Heart left ventricle (tissue), 13 donors: ENCODE measurements around the gene SELENOM.

ENCODE experiments used
- CTCF ChIP-seq, 12 donors: fragments of 200-600 bp; sonication (generic) in 4 of 12; IDR thresholded peaks; one replicate each; pipeline versions ENCODE4 v1.5.0 to v1.8.0; 2018 to 2022; ENCODE audit warnings: antibody characterized with exemption in 12 of 12, mild to moderate bottlenecking in 5 of 12
- POLR2A ChIP-seq, 2 donors: fragments of 450-650 bp; IDR thresholded peaks; one replicate each; pipeline ENCODE4 v1.6.1; 2017; ENCODE audit warnings: antibody characterized with exemption in 2 of 2, mild to moderate bottlenecking in 2 of 2, moderate library complexity in 2 of 2
- donor health status: ischemic (EF 13 %, LVEDD 7.1; RV severe dilation, severe dysfunction).
- donor health status: DM: no; HTN: yes; CAD: no.
- donor health status: DM: no; HTN: no; CAD: no.
- donor health status: ischemic (EF 25% LVEDD 6.9; RV normal size, moderate dysfunction).
- donor health status: ischemic (EF 25% LVEDD 5.7; RV mildly dilated, moderate dysfunction).
- donor health status: ischemic (EF 35%, LVEDD 5.7; RV mildly dilated, moderate dysfunction).
- donor health status: nonischemic (EF 11% LVEDD 7.7; RV severe dilation, severe dysfunction).
- donor health status: DM: yes; HTN: yes; CAD: no.
- donor health status: PGD.
- donor health status: ischemic (EF 29% LVEDD 5.4; RV normal size, mild dysfunction).
- donor health status: nonischemic (EF 23%, LVEDD 6.1; RV moderate dilation, normal function).

GRCh38 chr22:31105282-31105929, 2.0 kb downstream of the SELENOM start:
- TF ChIP-seq CTCF (IDR thresholded peaks at IDR 0.05) (no peak), POLR2A (IDR thresholded peaks at IDR 0.05) (no peak)
